Vagina (tissue), 2 donors: ENCODE data around the gene ST8SIA5. TPM values are rescaled to one million over a fixed set of nuclear protein-coding genes. Genes with fewer than 3 reads are reported as not detected.

ENCODE experiments used
- DNase-seq, 2 donors: peaks; one replicate each; pipeline ENCODE4 v3.0.0-alpha.2; 2017; ENCODE audit errors: extremely low spot score in 2 of 2
- H3K27ac ChIP-seq: fragments of 200-600 bp; sonication (generic); one replicate; pipeline ENCODE4 v1.5.1; 2019
- H3K27me3 ChIP-seq: fragments of 200-600 bp; sonication (generic); one replicate; pipeline ENCODE4 v1.5.1; 2019
- H3K36me3 ChIP-seq, 2 donors: fragments of 200-600 bp; sonication (generic); one replicate each; pipeline ENCODE4 v1.5.1; 2017 to 2019
- H3K4me1 ChIP-seq: fragments of 200-600 bp; sonication (generic); one replicate; pipeline ENCODE4 v1.5.1; 2019
- H3K4me3 ChIP-seq, 2 donors: fragments of 200-600 bp; sonication (generic); 1 replicate in 1 of 2; 2 replicates in 1 of 2; pipeline ENCODE4 v1.5.1; 2016 to 2019
- H3K9me3 ChIP-seq: fragments of 200-600 bp; sonication (generic); one replicate; pipeline ENCODE4 v1.5.1; 2019
- CTCF ChIP-seq, 3 experiments: fragments of 450-650 bp in 2 of 3; fragments of 200-600 bp in 1 of 3; sonication (generic) in 1 of 3; IDR thresholded peaks; one replicate each; pipeline ENCODE4 v1.5.1; 2017 to 2019; ENCODE audit warnings: antibody characterized with exemption in 3 of 3, mild to moderate bottlenecking in 2 of 3, moderate library complexity in 2 of 3
- POLR2A ChIP-seq, 2 donors: fragments of 450-650 bp; IDR thresholded peaks; one replicate each; pipeline ENCODE4 v1.6.1; 2017; ENCODE audit warnings: antibody characterized with exemption in 2 of 2, mild to moderate bottlenecking in 2 of 2, moderate library complexity in 2 of 2
- POLR2AphosphoS5 ChIP-seq, 2 donors: sonication (generic); formaldehyde crosslinking; IDR thresholded peaks; one replicate each; pipeline ENCODE4 v1.9.0; 2017; ENCODE audit warnings: antibody characterized with exemption in 2 of 2, mild to moderate bottlenecking in 2 of 2, low read depth in 1 of 2; ENCODE audit not compliant: insufficient read depth in 1 of 2
- intact Hi-C: fragments of 100-400 bp; cut with DNase I; formaldehyde crosslinking; loops from one replicate; pipeline ENCODE4 v1.15.1; 2023
- total RNA-seq: library from RNA; depleted of rRNA; stranded (reverse); fragments of >200 nt; gene quantifications from one replicate; pipeline ENCODE4 v1.2.3, GENCODE V29; 2016

The ST8SIA5 gene
- total RNA-seq, 1 donor from 2014 or later: not detected

GRCh38 chr18:46652372-46652771 lies 104.5 kb downstream of the ST8SIA5 start:
- Histone ChIP-seq H3K4me1 (no peaks in the 10 kb centered on the region), H3K36me3 (no peaks in the 10 kb centered on the region), H3K9me3 (no peaks in the 10 kb centered on the region), H3K4me3 (no peak overlapping the region), H3K27ac (no peak overlapping the region), H3K27me3 (no peaks in the 10 kb centered on the region)
- no peak for TF ChIP-seq POLR2AphosphoS5 (IDR thresholded peaks at IDR 0.05; ENCODE audit: insufficient read depth in 1 of 2, low read depth in 1 of 2)
- no peak for TF ChIP-seq CTCF (IDR thresholded peaks at IDR 0.05)
- TF ChIP-seq POLR2A (IDR thresholded peaks at IDR 0.05): no peak
- DNase-seq: no peak
- intact Hi-C loops: loop anchor here (10.0 kb wide), 1 partner anchor 498 kb away; no protein-coding TSS in a partner anchor

- TF ChIP-seq CTCF (IDR thresholded peaks at IDR 0.05) (no peak), POLR2AphosphoS5 (IDR thresholded peaks at IDR 0.05; ENCODE audit: insufficient read depth in 1 of 2, low read depth in 1 of 2) (no peak), POLR2A (IDR thresholded peaks at IDR 0.05) (no peak)
- DNase-seq: no peak
- Histone ChIP-seq H3K36me3 (no peaks in the 10 kb centered on the region), H3K27ac (no peak overlapping the region), H3K4me1 (no peaks in the 10 kb centered on the region), H3K27me3 (no peaks in the 10 kb centered on the region), H3K4me3 (no peak overlapping the region), H3K9me3 (no peaks in the 10 kb centered on the region)
- intact Hi-C loops: loop anchor here (10.0 kb wide), 1 partner anchor 496 kb away; no protein-coding TSS in a partner anchor
Measured at GRCh38 chr18:46650681-46651080, 106.2 kb downstream of the ST8SIA5 start.

GRCh38 chr18:46649071-46649862 lies 107.6 kb downstream of the ST8SIA5 start:
- DNase-seq: no peak
- Histone ChIP-seq H3K4me3 (no peak overlapping the region), H3K27ac (no peak overlapping the region), H3K4me1 (no peaks in the 10 kb centered on the region), H3K27me3 (no peaks in the 10 kb centered on the region), H3K36me3 (no peaks in the 10 kb centered on the region), H3K9me3 (no peaks in the 10 kb centered on the region)
- intact Hi-C loops: no loop called here
- TF ChIP-seq POLR2A (IDR thresholded peaks at IDR 0.05) (no peak), POLR2AphosphoS5 (IDR thresholded peaks at IDR 0.05; ENCODE audit: insufficient read depth in 1 of 2, low read depth in 1 of 2) (no peak), CTCF (IDR thresholded peaks at IDR 0.05) (no peak)

- Histone ChIP-seq H3K4me1 (no peaks in the 10 kb centered on the region), H3K27ac (no peak overlapping the region), H3K4me3 (no peak overlapping the region), H3K9me3 (no peaks in the 10 kb centered on the region), H3K27me3 (no peaks in the 10 kb centered on the region), H3K36me3 (no peaks in the 10 kb centered on the region)
- no peak for DNase-seq
- TF ChIP-seq CTCF (IDR thresholded peaks at IDR 0.05): no peak
- no peak for TF ChIP-seq POLR2AphosphoS5 (IDR thresholded peaks at IDR 0.05; ENCODE audit: insufficient read depth in 1 of 2, low read depth in 1 of 2)
- no peak for TF ChIP-seq POLR2A (IDR thresholded peaks at IDR 0.05)
- intact Hi-C loops: no loop called here
Measured at GRCh38 chr18:46646468-46646867, 110.4 kb downstream of the ST8SIA5 start.

- Histone ChIP-seq H3K4me1 (no peaks in the 10 kb centered on the region), H3K27ac (no peak overlapping the region), H3K36me3 (no peaks in the 10 kb centered on the region), H3K27me3 (no peaks in the 10 kb centered on the region), H3K9me3 (no peaks in the 10 kb centered on the region), H3K4me3 (no peak overlapping the region)
- no peak for DNase-seq
- TF ChIP-seq POLR2AphosphoS5 (IDR thresholded peaks at IDR 0.05; ENCODE audit: insufficient read depth in 1 of 2, low read depth in 1 of 2) (no peak), POLR2A (IDR thresholded peaks at IDR 0.05) (no peak), CTCF (IDR thresholded peaks at IDR 0.05) (no peak)
- intact Hi-C loops: no loop called here
Measured at GRCh38 chr18:46642561-46642960, 114.3 kb downstream of the ST8SIA5 start.
